ENCODE measurements around the gene B3GNT4.

Gene B3GNT4

GRCh38 chr12:122168492-122168891, 35.0 kb upstream of the B3GNT4 start:
- Histone ChIP-seq H3K4me2 (ENCODE audit: low read length) (no peak overlapping the region), H3K36me3 (ENCODE audit: insufficient read depth, low read length) (no peaks in the 10 kb centered on the region), H3K27me3 (ENCODE audit: insufficient read depth, low read length) (0 out of 2 replicates have a peak, but pooled peaks cover 10% of the 10 kb centered on the region), H3K9me3 (ENCODE audit: low read length) (no peaks in the 10 kb centered on the region), H3F3A (ENCODE audit: insufficient read depth, low read length) (no peaks in the 10 kb centered on the region), H3K9me2 (ENCODE audit: low read depth, low read length) (no peaks in the 10 kb centered on the region), H4K20me1 (ENCODE audit: insufficient read depth, low read length) (no peaks in the 10 kb centered on the region), H3K27ac (ENCODE audit: low read depth, low read length, poor library complexity, severe bottlenecking) (no peak overlapping the region), H3K9ac (ENCODE audit: low read length) (no peak overlapping the region), H3K4me3 (ENCODE audit: low read depth, low read length, poor library complexity, severe bottlenecking) (no peak overlapping the region), H3K4me1 (ENCODE audit: insufficient read depth, low read length, severe bottlenecking) (no peaks in the 10 kb centered on the region), H2AFZ (ENCODE audit: low read length) (no peak overlapping the region), H3K79me2 (ENCODE audit: insufficient read depth, low read length) (no peaks in the 10 kb centered on the region)
- TF ChIP-seq CTCF (IDR thresholded peaks at IDR 0.05; ENCODE audit: low read length) (no peak), EZH2 (IDR thresholded peaks at IDR 0.05; ENCODE audit: borderline replicate concordance, low read length) (no peak)

- Histone ChIP-seq H3K4me2 (ENCODE audit: low read length) (no peak overlapping the region), H3K36me3 (ENCODE audit: insufficient read depth, low read length) (no peaks in the 10 kb centered on the region), H3K9ac (ENCODE audit: low read length) (no peak overlapping the region), H4K20me1 (ENCODE audit: insufficient read depth, low read length) (no peaks in the 10 kb centered on the region), H3K4me1 (ENCODE audit: insufficient read depth, low read length, severe bottlenecking) (no peaks in the 10 kb centered on the region), H3K9me2 (ENCODE audit: low read depth, low read length) (no peaks in the 10 kb centered on the region), H3K79me2 (ENCODE audit: insufficient read depth, low read length) (no peaks in the 10 kb centered on the region), H2AFZ (ENCODE audit: low read length) (no peak overlapping the region), H3K9me3 (ENCODE audit: low read length) (no peaks in the 10 kb centered on the region), H3K4me3 (ENCODE audit: low read depth, low read length, poor library complexity, severe bottlenecking) (no peak overlapping the region), H3K27ac (ENCODE audit: low read depth, low read length, poor library complexity, severe bottlenecking) (no peak overlapping the region), H3K27me3 (ENCODE audit: insufficient read depth, low read length) (0 out of 2 replicates have a peak, but pooled peaks cover 10% of the 10 kb centered on the region), H3F3A (ENCODE audit: insufficient read depth, low read length) (no peaks in the 10 kb centered on the region)
- TF ChIP-seq EZH2 (IDR thresholded peaks at IDR 0.05; ENCODE audit: borderline replicate concordance, low read length) (no peak), CTCF (IDR thresholded peaks at IDR 0.05; ENCODE audit: low read length) (no peak)
These were observed 32.1 kb upstream of the B3GNT4 start for GRCh38 chr12:122171399-122171798.

- H4K20me1 ChIP-seq (ENCODE audit: insufficient read depth, low read length): no peaks in the 10 kb centered on the region
- H3K4me2 ChIP-seq (ENCODE audit: low read length): no peak overlapping the region
- no peaks in the 10 kb centered on the region for H3K79me2 ChIP-seq (ENCODE audit: insufficient read depth, low read length)
- no peaks in the 10 kb centered on the region for H3K36me3 ChIP-seq (ENCODE audit: insufficient read depth, low read length)
- TF ChIP-seq EZH2 (IDR thresholded peaks at IDR 0.05; ENCODE audit: borderline replicate concordance, low read length): no peak
- TF ChIP-seq CTCF (IDR thresholded peaks at IDR 0.05; ENCODE audit: low read length): no peak
- no peaks in the 10 kb centered on the region for H3K9me2 ChIP-seq (ENCODE audit: low read depth, low read length)
- 0 out of 2 replicates have a peak, but pooled peaks cover 10% of the 10 kb centered on the region for H3K27me3 ChIP-seq (ENCODE audit: insufficient read depth, low read length)
- H3K4me3 ChIP-seq (ENCODE audit: low read depth, low read length, poor library complexity, severe bottlenecking): no peak overlapping the region
- no peak overlapping the region for H3K27ac ChIP-seq (ENCODE audit: low read depth, low read length, poor library complexity, severe bottlenecking)
- H2AFZ ChIP-seq (ENCODE audit: low read length): no peak overlapping the region
- H3K9ac ChIP-seq (ENCODE audit: low read length): no peak overlapping the region
- H3K4me1 ChIP-seq (ENCODE audit: insufficient read depth, low read length, severe bottlenecking): no peaks in the 10 kb centered on the region
- no peaks in the 10 kb centered on the region for H3F3A ChIP-seq (ENCODE audit: insufficient read depth, low read length)
- no peaks in the 10 kb centered on the region for H3K9me3 ChIP-seq (ENCODE audit: low read length)
These were observed 31.1 kb upstream of the B3GNT4 start for GRCh38 chr12:122172262-122172939.

Measured in OCI-LY1 (cell line).